ENCODE measurements around the gene ZC3H11A. TPM values are rescaled to one million over a fixed set of nuclear protein-coding genes. Genes with fewer than 3 reads are reported as not detected.
A peak's percentile ranks its signal among the peaks of the same experiment; 100 is the strongest.
"Not testable (repeated sequence)": the region's sequence is repeated elsewhere in the genome, so short reads cannot be mapped to it uniquely, and the experiment has no call there.

The ZC3H11A gene
- polyA plus RNA-seq, 1 of the 3 experiments (the other 2 are of a cell fraction): 38.0 TPM

GRCh38 chr1:203792486-203792885, 2.9 kb upstream of the ZC3H11A start (continued):
- TF ChIP-seq, protein P1, sequence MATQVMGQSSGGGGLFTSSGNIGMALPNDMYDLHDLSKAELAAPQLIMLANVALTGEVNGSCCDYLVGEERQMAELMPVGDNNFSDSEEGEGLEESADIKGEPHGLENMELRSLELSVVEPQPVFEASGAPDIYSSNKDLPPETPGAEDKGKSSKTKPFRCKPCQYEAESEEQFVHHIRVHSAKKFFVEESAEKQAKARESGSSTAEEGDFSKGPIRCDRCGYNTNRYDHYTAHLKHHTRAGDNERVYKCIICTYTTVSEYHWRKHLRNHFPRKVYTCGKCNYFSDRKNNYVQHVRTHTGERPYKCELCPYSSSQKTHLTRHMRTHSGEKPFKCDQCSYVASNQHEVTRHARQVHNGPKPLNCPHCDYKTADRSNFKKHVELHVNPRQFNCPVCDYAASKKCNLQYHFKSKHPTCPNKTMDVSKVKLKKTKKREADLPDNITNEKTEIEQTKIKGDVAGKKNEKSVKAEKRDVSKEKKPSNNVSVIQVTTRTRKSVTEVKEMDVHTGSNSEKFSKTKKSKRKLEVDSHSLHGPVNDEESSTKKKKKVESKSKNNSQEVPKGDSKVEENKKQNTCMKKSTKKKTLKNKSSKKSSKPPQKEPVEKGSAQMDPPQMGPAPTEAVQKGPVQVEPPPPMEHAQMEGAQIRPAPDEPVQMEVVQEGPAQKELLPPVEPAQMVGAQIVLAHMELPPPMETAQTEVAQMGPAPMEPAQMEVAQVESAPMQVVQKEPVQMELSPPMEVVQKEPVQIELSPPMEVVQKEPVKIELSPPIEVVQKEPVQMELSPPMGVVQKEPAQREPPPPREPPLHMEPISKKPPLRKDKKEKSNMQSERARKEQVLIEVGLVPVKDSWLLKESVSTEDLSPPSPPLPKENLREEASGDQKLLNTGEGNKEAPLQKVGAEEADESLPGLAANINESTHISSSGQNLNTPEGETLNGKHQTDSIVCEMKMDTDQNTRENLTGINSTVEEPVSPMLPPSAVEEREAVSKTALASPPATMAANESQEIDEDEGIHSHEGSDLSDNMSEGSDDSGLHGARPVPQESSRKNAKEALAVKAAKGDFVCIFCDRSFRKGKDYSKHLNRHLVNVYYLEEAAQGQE (IDR thresholded peaks at IDR 0.05; ENCODE audit: low read depth, low read length): no peak

- peaks cover 17 to 24% of the 10 kb centered on the region in 2 experiments for H3K36me3 ChIP-seq (replicated peaks in 1 of 2; ENCODE audit: control insufficient read depth in 1 of 2, insufficient read depth in 2 of 2, low read length in 1 of 2)
- H2AFZ ChIP-seq (ENCODE audit: low read depth); H3K27ac ChIP-seq (ENCODE audit: low read depth in 2 of 2, low read length in 1 of 2); DNase-seq; POLR2A ChIA-PET; H3K9ac ChIP-seq; H3K9me2 ChIP-seq; H3K27me3 ChIP-seq (ENCODE audit: insufficient read depth); H3K4me2 ChIP-seq; H3K4me3 ChIP-seq (ENCODE audit: low read depth in 2 of 2, low read length in 1 of 2); H3K9me3 ChIP-seq: not testable (repeated sequence)
- 98% methylated on average over 7 of the region's 7 CpGs for WGBS (ENCODE audit: low lambda C conversion rate)
- peaks cover 14% of the 10 kb centered on the region for H3F3A ChIP-seq (replicated peaks; ENCODE audit: insufficient read depth)
- CTCF ChIA-PET: interaction anchor here (2.6 kb wide), 1 partner anchor 91 kb away, joined by 12 read pairs; no protein-coding TSS in a partner anchor
- peaks cover 14 to 19% of the 10 kb centered on the region in 2 experiments; a peak in 3 of 4 replicates for H3K4me1 ChIP-seq (ENCODE audit: control insufficient read depth in 1 of 2, insufficient read depth in 2 of 2, low read depth in 1 of 2, low read length in 1 of 2)
- H4K20me1 ChIP-seq (ENCODE audit: insufficient read depth): peaks cover 23% of the 10 kb centered on the region
- H3K79me2 ChIP-seq (ENCODE audit: insufficient read depth): peaks cover 27% of the 10 kb centered on the region
These were observed 1.9 kb upstream of the ZC3H11A start for GRCh38 chr1:203793561-203793960.

DNA sequence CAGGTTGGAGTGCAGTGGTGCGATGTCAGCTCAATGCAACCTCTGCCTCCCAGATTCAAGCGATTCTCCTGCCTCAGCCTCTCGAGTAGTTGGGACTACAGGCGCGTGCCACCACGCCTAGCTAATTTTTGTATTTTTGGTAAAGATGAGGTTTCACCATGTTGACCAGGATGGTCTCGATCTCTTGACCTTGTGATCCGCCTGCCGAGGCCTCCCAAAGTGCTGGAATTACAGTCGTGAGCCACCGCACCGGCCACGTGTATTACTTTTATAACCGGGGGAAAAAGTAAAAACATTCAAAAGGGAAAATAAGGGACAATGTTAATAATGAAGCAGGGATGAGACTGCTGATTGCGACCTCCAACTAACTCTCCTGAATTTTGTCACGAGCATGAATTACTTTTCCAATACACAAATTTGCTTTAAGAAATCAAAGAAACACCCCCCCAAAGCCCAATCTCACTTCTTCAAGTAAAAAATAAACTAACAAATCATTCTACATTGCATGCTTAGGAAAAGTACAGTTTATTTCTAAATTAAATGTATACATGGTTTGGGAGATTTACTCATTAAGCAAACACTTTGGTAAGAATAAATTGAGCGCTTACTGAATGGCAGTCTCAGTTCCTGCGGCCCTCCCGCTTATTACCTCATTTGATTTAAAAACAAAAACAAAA, 521 bp upstream of the ZC3H11A start:
- ChIA-PET POLR2A (no interaction called here), CTCF (interaction anchor here (1.0 to 2.6 kb wide), 2 partner anchors 93 to 334 kb away, joined by 3 to 12 read pairs; no protein-coding TSS in a partner anchor)
- Histone ChIP-seq H2AFZ (ENCODE audit: low read depth) (peak overlapping the region; percentile 98), H3F3A (replicated peaks; ENCODE audit: insufficient read depth) (peaks cover 11% of the 10 kb centered on the region), H3K36me3 (replicated peaks in 1 of 2; ENCODE audit: control insufficient read depth in 1 of 2, insufficient read depth in 2 of 2, low read length in 1 of 2) (peaks cover 30 to 37% of the 10 kb centered on the region in 2 experiments), H3K27ac (ENCODE audit: low read depth in 2 of 2, low read length in 1 of 2) (peak overlapping the region; percentile 79 to 97), H3K9me3 (no peaks in the 10 kb centered on the region), H4K20me1 (ENCODE audit: insufficient read depth) (peaks cover 36% of the 10 kb centered on the region), H3K9ac (peak overlapping the region; percentile 97), H3K79me2 (ENCODE audit: insufficient read depth) (peaks cover 40% of the 10 kb centered on the region), H3K27me3 (ENCODE audit: insufficient read depth) (no peaks in the 10 kb centered on the region), H3K4me3 (ENCODE audit: low read depth in 2 of 2, low read length in 1 of 2) (peak overlapping the region; percentile 69 to 93), H3K9me2 (no peaks in the 10 kb centered on the region), H3K4me2 (peak overlapping the region; percentile 95), H3K4me1 (ENCODE audit: control insufficient read depth in 1 of 2, insufficient read depth in 2 of 2, low read depth in 1 of 2, low read length in 1 of 2) (peaks cover 18 to 27% of the 10 kb centered on the region in 2 experiments; a peak in 3 of 4 replicates)
- 78% methylated on average over 19 of the region's 19 CpGs for WGBS (ENCODE audit: low lambda C conversion rate)
- DNase-seq: no peak
- TF ChIP-seq PBX3 (IDR thresholded peaks at IDR 0.05): no peak
- no peak for TF ChIP-seq MXI1 (IDR thresholded peaks at IDR 0.05; ENCODE audit: low read depth, low read length)
- TF ChIP-seq FOSL2 (IDR thresholded peaks at IDR 0.05; ENCODE audit: borderline replicate concordance, low read depth): no peak
- TF ChIP-seq NRF1 (IDR thresholded peaks at IDR 0.05; ENCODE audit: low read depth, low read length): no peak
- TF ChIP-seq EZH2phosphoT487 (IDR thresholded peaks at IDR 0.05; ENCODE audit: borderline replicate concordance, low read depth): no peak
- TF ChIP-seq ELF1 (IDR thresholded peaks at IDR 0.05): no peak
- TF ChIP-seq, protein P2, sequence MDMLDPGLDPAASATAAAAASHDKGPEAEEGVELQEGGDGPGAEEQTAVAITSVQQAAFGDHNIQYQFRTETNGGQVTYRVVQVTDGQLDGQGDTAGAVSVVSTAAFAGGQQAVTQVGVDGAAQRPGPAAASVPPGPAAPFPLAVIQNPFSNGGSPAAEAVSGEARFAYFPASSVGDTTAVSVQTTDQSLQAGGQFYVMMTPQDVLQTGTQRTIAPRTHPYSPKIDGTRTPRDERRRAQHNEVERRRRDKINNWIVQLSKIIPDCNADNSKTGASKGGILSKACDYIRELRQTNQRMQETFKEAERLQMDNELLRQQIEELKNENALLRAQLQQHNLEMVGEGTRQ (IDR thresholded peaks at IDR 0.05; ENCODE audit: borderline replicate concordance, low read depth, low read length): no peak
- no peak for TF ChIP-seq MEF2A (IDR thresholded peaks at IDR 0.05; ENCODE audit: borderline replicate concordance, low read depth)
- TF ChIP-seq MAX (IDR thresholded peaks at IDR 0.05; ENCODE audit: low read depth): no peak

Data from SK-N-SH (cell line).